NCI-H1105 (cell line): ENCODE results near the gene PXYLP1.

Experiments
- DNase-seq: peaks from one replicate; lab custom pipeline; 2025; lab: John Stamatoyannopoulos, UW

PXYLP1 gene

GRCh38 chr3:141328286-141329166, 96.9 kb downstream of the PXYLP1 start:
- no peak for DNase-seq

GRCh38 chr3:141330235-141330634, 98.6 kb downstream of the PXYLP1 start:
- DNase-seq, result no peak

- no peak for DNase-seq
These were observed 99.2 kb downstream of the PXYLP1 start for GRCh38 chr3:141330718-141331376.

- no peak for DNase-seq
These were observed 100.0 kb downstream of the PXYLP1 start for GRCh38 chr3:141331377-141332318.

GRCh38 chr3:141332416-141332815, 100.8 kb downstream of the PXYLP1 start:
- no peak for DNase-seq

GRCh38 chr3:141333836-141334626, 102.4 kb downstream of the PXYLP1 start:
- DNase-seq, result no peak

- no peak for DNase-seq
These were observed 103.1 kb downstream of the PXYLP1 start for GRCh38 chr3:141334627-141335250.

GRCh38 chr3:141335531-141336061, 104.0 kb downstream of the PXYLP1 start:
- DNase-seq, result no peak

GRCh38 chr3:141336672-141337522, 105.3 kb downstream of the PXYLP1 start:
- DNase-seq, result no peak

GRCh38 chr3:141337523-141337854, 105.9 kb downstream of the PXYLP1 start:
- DNase-seq, result no peak

- no peak for DNase-seq
These were observed 106.4 kb downstream of the PXYLP1 start for GRCh38 chr3:141337991-141338390.

GRCh38 chr3:141338881-141339280, 107.3 kb downstream of the PXYLP1 start:
- no peak for DNase-seq

GRCh38 chr3:141341536-141341935, 109.9 kb downstream of the PXYLP1 start:
- DNase-seq, result no peak

GRCh38 chr3:141342386-141342785, 110.8 kb downstream of the PXYLP1 start:
- no peak for DNase-seq

GRCh38 chr3:141343077-141343476, 111.5 kb downstream of the PXYLP1 start:
- DNase-seq, result no peak

- no peak for DNase-seq
These were observed 112.2 kb downstream of the PXYLP1 start for GRCh38 chr3:141343865-141344271.
